Caco-2 (cell line): ENCODE measurements around the gene CXCR3. TPM values are rescaled to one million over a fixed set of nuclear protein-coding genes. Genes with fewer than 3 reads are reported as not detected.

ENCODE experiments used
- BruUV-seq: library from RNA; stranded (reverse); fragments of 400-500 nt; replicated peaks from 2 replicates; lab custom pipeline; 2021; lab: Mats Ljungman, UMichigan
- CTCF ChIA-PET: fragments of 300-600 bp; sonication (Branson Sonifier 250); formaldehyde crosslinking; loops from one replicate; lab custom pipeline; 2022; ENCODE audit warnings: antibody characterized with exemption; lab: Charles Lee
- POLR2A ChIA-PET: fragments of 300-600 bp; sonication (Branson Sonifier 250); formaldehyde crosslinking; loops from one replicate; lab custom pipeline; 2022; ENCODE audit warnings: antibody characterized with exemption; lab: Charles Lee
- DNase-seq, 2 experiments: peaks; one replicate each; pipeline versions ENCODE4 v3.0.0 to v3.0.0-alpha.2; 2020 to 2022
- H3K27me3 ChIP-seq: replicated peaks from 2 replicates; pipeline ENCODE4 v1.6.0; 2011; ENCODE audit warnings: low read length; ENCODE audit not compliant: control insufficient read depth, insufficient read depth
- H3K36me3 ChIP-seq: 2 replicates; pipeline ENCODE4 v1.5.1; 2011; ENCODE audit warnings: low read length; ENCODE audit not compliant: control insufficient read depth, insufficient read depth
- H3K4me1 ChIP-seq: fragments of 250-450 bp; sonication (Bioruptor Pico); 2 replicates; pipeline ENCODE4 v1.5.1; 2020; ENCODE audit warnings: mild to moderate bottlenecking
- H3K4me3 ChIP-seq: 2 replicates; pipeline ENCODE4 v1.5.1; 2011; ENCODE audit warnings: low read depth, mild to moderate bottlenecking, control low read depth, low read length
- H3K9me3 ChIP-seq: fragments of 250-450 bp; sonication (Bioruptor Pico); 2 replicates; pipeline ENCODE4 v1.5.1; 2020; ENCODE audit warnings: mild to moderate bottlenecking, moderate library complexity
- H3K27ac Mint-ChIP-seq: one replicate; pipeline ENCODE4 v1.8.0; 2022; ENCODE audit warnings: mixed read lengths; ENCODE audit not compliant: unreplicated experiment
- H3K27me3 Mint-ChIP-seq: one replicate; pipeline ENCODE4 v1.8.0; 2022; ENCODE audit warnings: mixed read lengths; ENCODE audit not compliant: insufficient read depth, unreplicated experiment
- H3K36me3 Mint-ChIP-seq: one replicate; pipeline ENCODE4 v1.8.0; 2022; ENCODE audit warnings: mild to moderate bottlenecking, mixed read lengths; ENCODE audit not compliant: insufficient read depth, unreplicated experiment
- H3K4me1 Mint-ChIP-seq: one replicate; pipeline ENCODE4 v1.8.0; 2022; ENCODE audit warnings: low read depth, mixed read lengths; ENCODE audit not compliant: unreplicated experiment
- H3K4me3 Mint-ChIP-seq: one replicate; pipeline ENCODE4 v1.8.0; 2022; ENCODE audit warnings: mild to moderate bottlenecking, moderate library complexity, mixed read lengths; ENCODE audit not compliant: unreplicated experiment
- H3K9me3 Mint-ChIP-seq: one replicate; pipeline ENCODE4 v1.8.0; 2022; ENCODE audit warnings: mixed read lengths; ENCODE audit not compliant: unreplicated experiment
- intact Hi-C: fragments of 100-400 bp; cut with micrococcal nuclease; formaldehyde crosslinking; loops from one replicate; pipeline ENCODE4 v1.10.0; 2022; ENCODE audit not compliant: unreplicated experiment
- total RNA-seq: library from RNA; stranded (reverse); gene quantifications from 2 replicates; pipeline ENCODE4 v1.2.3, GENCODE V29; 2022
- TF ChIP-seq, protein P1 (sequence below), 2 experiments: fragments of 200-600 bp in 1 of 2; IDR thresholded peaks; 1 replicate in 1 of 2; 2 replicates in 1 of 2; pipeline versions ENCODE4 v1.5.1 to v1.8.0; 2011 to 2022; ENCODE audit warnings: antibody characterized with exemption in 1 of 2, control low read depth in 1 of 2, inconsistent platforms in 1 of 2, low read depth in 1 of 2, low read length in 1 of 2, mild to moderate bottlenecking in 1 of 2, moderate library complexity in 1 of 2; ENCODE audit not compliant: insufficient read depth in 1 of 2, severe bottlenecking in 1 of 2, unreplicated experiment in 1 of 2

The CXCR3 gene
- total RNA-seq, 1 experiment from 2014 or later, result not detected

DNA sequence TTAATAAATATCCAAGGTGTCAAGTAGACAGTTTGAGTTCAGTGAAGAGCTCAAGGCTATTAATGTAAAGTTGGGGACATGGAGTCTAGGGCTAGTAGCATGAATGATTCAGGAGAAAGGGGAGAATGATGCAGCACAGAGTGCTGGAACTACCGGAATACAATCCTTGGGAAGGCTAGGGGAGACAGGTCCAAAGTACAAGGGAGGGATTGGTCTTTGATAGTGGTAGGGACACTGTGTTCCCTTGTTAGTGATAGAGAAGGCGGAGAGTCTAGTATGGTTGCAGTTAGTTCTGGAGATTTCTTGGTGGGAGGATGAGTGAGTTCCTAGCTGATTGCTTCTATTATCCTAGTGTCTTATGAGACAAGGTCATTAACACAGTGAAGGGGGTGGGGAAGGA is 31.4 kb downstream of the CXCR3 start:
- H3K4me1 ChIP-seq, result 0 out of 2 replicates have a peak, but pooled peaks cover 4% of the 10 kb centered on the region
- Mint-ChIP-seq H3K36me3 (peaks cover 26% of the 10 kb centered on the region), H3K4me3 (no peak overlapping the region), H3K9me3 (no peaks in the 10 kb centered on the region), H3K4me1 (peaks cover 16% of the 10 kb centered on the region), H3K27ac (no peak overlapping the region), H3K27me3 (no peaks in the 10 kb centered on the region)
- no TSS peak for BruUV-seq
- no peak for DNase-seq
- intact Hi-C loops, result no loop called here
- no peaks in the 10 kb centered on the region for H3K27me3 ChIP-seq
- no peaks in the 10 kb centered on the region for H3K36me3 ChIP-seq
- H3K4me3 ChIP-seq, result no peak overlapping the region
- ChIA-PET POLR2A (no interaction called here), CTCF (no interaction called here)
- TF ChIP-seq, protein P1, sequence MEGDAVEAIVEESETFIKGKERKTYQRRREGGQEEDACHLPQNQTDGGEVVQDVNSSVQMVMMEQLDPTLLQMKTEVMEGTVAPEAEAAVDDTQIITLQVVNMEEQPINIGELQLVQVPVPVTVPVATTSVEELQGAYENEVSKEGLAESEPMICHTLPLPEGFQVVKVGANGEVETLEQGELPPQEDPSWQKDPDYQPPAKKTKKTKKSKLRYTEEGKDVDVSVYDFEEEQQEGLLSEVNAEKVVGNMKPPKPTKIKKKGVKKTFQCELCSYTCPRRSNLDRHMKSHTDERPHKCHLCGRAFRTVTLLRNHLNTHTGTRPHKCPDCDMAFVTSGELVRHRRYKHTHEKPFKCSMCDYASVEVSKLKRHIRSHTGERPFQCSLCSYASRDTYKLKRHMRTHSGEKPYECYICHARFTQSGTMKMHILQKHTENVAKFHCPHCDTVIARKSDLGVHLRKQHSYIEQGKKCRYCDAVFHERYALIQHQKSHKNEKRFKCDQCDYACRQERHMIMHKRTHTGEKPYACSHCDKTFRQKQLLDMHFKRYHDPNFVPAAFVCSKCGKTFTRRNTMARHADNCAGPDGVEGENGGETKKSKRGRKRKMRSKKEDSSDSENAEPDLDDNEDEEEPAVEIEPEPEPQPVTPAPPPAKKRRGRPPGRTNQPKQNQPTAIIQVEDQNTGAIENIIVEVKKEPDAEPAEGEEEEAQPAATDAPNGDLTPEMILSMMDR (IDR thresholded peaks at IDR 0.05; ENCODE audit: insufficient read depth in 1 of 2, low read depth in 1 of 2, low read length in 1 of 2, severe bottlenecking in 1 of 2, unreplicated experiment in 1 of 2), result no peak
- no peaks in the 10 kb centered on the region for H3K9me3 ChIP-seq

DNA sequence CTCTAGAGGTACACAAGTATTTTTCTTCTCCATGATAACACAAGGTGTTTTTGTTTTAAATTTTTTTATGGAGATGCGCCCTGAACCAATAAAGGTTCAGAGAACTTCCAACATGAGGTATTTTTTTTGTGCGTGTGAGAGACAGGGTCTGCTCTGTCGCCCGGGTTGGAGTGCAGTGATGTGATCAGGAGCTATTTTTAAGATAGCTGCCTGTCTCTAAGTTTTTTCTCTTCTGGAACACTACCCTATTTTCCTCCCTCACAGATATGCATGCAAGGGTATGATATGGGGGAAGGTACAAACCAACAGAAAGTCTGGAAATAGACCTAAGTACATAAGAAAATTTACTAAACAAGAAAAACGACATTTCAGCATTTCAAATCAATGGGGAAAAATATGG is 37.1 kb downstream of the CXCR3 start:
- Mint-ChIP-seq H3K36me3 (peaks cover 68% of the 10 kb centered on the region), H3K27ac (no peak overlapping the region), H3K27me3 (no peaks in the 10 kb centered on the region), H3K9me3 (no peaks in the 10 kb centered on the region), H3K4me1 (peaks cover 5% of the 10 kb centered on the region), H3K4me3 (no peak overlapping the region)
- TF ChIP-seq, protein P1 (IDR thresholded peaks at IDR 0.05; ENCODE audit: insufficient read depth in 1 of 2, low read depth in 1 of 2, low read length in 1 of 2, severe bottlenecking in 1 of 2, unreplicated experiment in 1 of 2), result no peak
- no peak for DNase-seq
- no peaks in the 10 kb centered on the region for H3K9me3 ChIP-seq
- ChIA-PET POLR2A (no interaction called here), CTCF (no interaction called here)
- no peaks in the 10 kb centered on the region for H3K27me3 ChIP-seq
- H3K4me1 ChIP-seq, result no peaks in the 10 kb centered on the region
- H3K36me3 ChIP-seq, result no peaks in the 10 kb centered on the region
- no peak overlapping the region for H3K4me3 ChIP-seq
- BruUV-seq, result no TSS peak
- intact Hi-C loops, result no loop called here

DNA sequence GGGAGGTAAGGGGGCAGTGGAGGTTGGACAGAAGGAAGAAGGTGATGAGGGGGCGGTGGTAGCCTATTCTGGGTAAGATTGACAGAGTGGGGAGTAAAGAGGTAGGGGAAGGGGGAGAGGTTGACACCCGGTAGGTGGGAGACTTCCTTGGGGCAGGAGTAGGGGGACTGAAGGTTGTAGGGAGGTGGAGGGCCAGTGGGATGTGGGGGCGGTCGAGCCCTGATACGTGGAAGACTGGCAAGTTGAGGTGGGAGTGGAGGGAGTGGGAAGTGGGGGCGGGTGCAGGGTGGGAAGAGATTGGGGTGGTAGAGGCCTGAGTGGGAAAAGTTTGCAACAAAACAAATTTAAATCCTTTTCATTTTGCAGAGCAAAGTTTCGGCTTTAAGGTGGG is 38.3 kb downstream of the CXCR3 start:
- ChIA-PET POLR2A (no interaction called here), CTCF (no interaction called here)
- H3K27me3 Mint-ChIP-seq, result no peaks in the 10 kb centered on the region
- peak overlapping the region; percentile 57 for H3K27ac Mint-ChIP-seq
- no peaks in the 10 kb centered on the region for H3K4me1 Mint-ChIP-seq
- Histone ChIP-seq H3K27me3 (no peaks in the 10 kb centered on the region), H3K4me3 (no peak overlapping the region), H3K4me1 (no peaks in the 10 kb centered on the region), H3K9me3 (no peaks in the 10 kb centered on the region), H3K36me3 (no peaks in the 10 kb centered on the region)
- DNase-seq, result no peak
- no peak overlapping the region for H3K4me3 Mint-ChIP-seq
- TF ChIP-seq, protein P1 (IDR thresholded peaks at IDR 0.05; ENCODE audit: insufficient read depth in 1 of 2, low read depth in 1 of 2, low read length in 1 of 2, severe bottlenecking in 1 of 2, unreplicated experiment in 1 of 2), result no peak
- intact Hi-C loops, result no loop called here
- BruUV-seq, result no TSS peak
- no peaks in the 10 kb centered on the region for H3K9me3 Mint-ChIP-seq
- peaks cover 73% of the 10 kb centered on the region for H3K36me3 Mint-ChIP-seq
